Measurements from ENCODE around the gene ZCCHC13.

DNA sequence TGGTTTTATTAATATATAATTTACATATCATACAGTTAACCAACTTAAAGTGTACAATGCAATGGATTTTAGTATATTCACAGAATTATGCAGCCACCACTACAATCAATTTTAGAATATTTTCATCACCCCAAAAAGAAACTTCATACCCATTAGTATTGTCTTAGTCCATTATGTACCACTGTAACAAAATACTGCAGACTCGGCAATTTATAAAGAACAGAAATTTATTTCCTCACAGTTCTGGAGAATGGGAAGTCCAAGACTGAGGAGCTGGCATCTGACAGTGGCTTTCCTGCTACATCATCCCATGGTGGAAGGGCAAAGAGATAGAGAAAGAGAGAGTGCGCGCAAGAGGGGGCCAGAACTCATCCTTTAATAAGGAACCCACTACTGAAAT is 8.9 kb upstream of the ZCCHC13 start:
- TF ChIP-seq RAD21 (IDR thresholded peaks at IDR 0.05) (no peak), TAF1 (conservative IDR thresholded peaks at IDR 0.05) (no peak)
- TF ChIP-seq, protein P1, sequence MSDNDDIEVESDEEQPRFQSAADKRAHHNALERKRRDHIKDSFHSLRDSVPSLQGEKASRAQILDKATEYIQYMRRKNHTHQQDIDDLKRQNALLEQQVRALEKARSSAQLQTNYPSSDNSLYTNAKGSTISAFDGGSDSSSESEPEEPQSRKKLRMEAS (IDR thresholded peaks at IDR 0.05) = no peak
